ENCODE data around the gene SERTAD4.
"Not testable (repeated sequence)": the region's sequence is repeated elsewhere in the genome, so short reads cannot be mapped to it uniquely, and the experiment has no call there.

SERTAD4 gene

GRCh38 chr1:210232511-210233215, at the start of gene SERTAD4:
SERTAD4 (plus strand) TSS chr1:210232796; CDS start chr1:210237961, 5,165 bp downstream.
- no peak for DNase-seq (ENCODE audit: low read depth)

GRCh38 chr1:210185063-210185462, 47.5 kb upstream of the SERTAD4 start:
- DNase-seq (ENCODE audit: low read depth): no peak

GRCh38 chr1:210187849-210188606, 44.6 kb upstream of the SERTAD4 start:
- DNase-seq (ENCODE audit: low read depth): not testable (repeated sequence)

GRCh38 chr1:210189426-210189825, 43.2 kb upstream of the SERTAD4 start:
- no peak for DNase-seq (ENCODE audit: low read depth)

- DNase-seq (ENCODE audit: low read depth): no peak
Observed at GRCh38 chr1:210195635-210196160, 36.9 kb upstream of the SERTAD4 start.

GRCh38 chr1:210196266-210196665, 36.3 kb upstream of the SERTAD4 start:
- DNase-seq (ENCODE audit: low read depth): not testable (repeated sequence)

- DNase-seq (ENCODE audit: low read depth): no peak
Observed at GRCh38 chr1:210198840-210199239, 33.8 kb upstream of the SERTAD4 start.

GRCh38 chr1:210200124-210200736, 32.4 kb upstream of the SERTAD4 start:
- DNase-seq (ENCODE audit: low read depth): no peak

GRCh38 chr1:210201681-210202080, 30.9 kb upstream of the SERTAD4 start:
- DNase-seq (ENCODE audit: low read depth): no peak

GRCh38 chr1:210207597-210208450, 24.8 kb upstream of the SERTAD4 start:
- no peak for DNase-seq (ENCODE audit: low read depth)

- DNase-seq (ENCODE audit: low read depth): no peak
Observed at GRCh38 chr1:210213335-210213734, 19.3 kb upstream of the SERTAD4 start.

- DNase-seq (ENCODE audit: low read depth): no peak
Observed at GRCh38 chr1:210214573-210215409, 17.8 kb upstream of the SERTAD4 start.

- DNase-seq (ENCODE audit: low read depth): no peak
Observed at GRCh38 chr1:210217482-210217881, 15.1 kb upstream of the SERTAD4 start.

- DNase-seq (ENCODE audit: low read depth): no peak
Observed at GRCh38 chr1:210218047-210218446, 14.5 kb upstream of the SERTAD4 start.

- DNase-seq (ENCODE audit: low read depth): no peak
Observed at GRCh38 chr1:210222340-210223006, 10.1 kb upstream of the SERTAD4 start.

GRCh38 chr1:210223226-210223904, 9.2 kb upstream of the SERTAD4 start:
- DNase-seq (ENCODE audit: low read depth): no peak

- DNase-seq (ENCODE audit: low read depth): no peak
Observed at GRCh38 chr1:210228158-210228557, 4.4 kb upstream of the SERTAD4 start.

GRCh38 chr1:210230149-210230695, 2.4 kb upstream of the SERTAD4 start:
- DNase-seq (ENCODE audit: low read depth): no peak

GRCh38 chr1:210231846-210232510, 618 bp upstream of the SERTAD4 start:
- DNase-seq (ENCODE audit: low read depth): no peak
